Upper lobe of right lung (tissue), 1 donor: ENCODE results near the gene ADD1. TPM values are rescaled to one million over a fixed set of nuclear protein-coding genes. Genes with fewer than 3 reads are reported as not detected.
A peak's percentile ranks its signal among the peaks of the same experiment; 100 is the strongest.

Source experiments
- ATAC-seq: fragments of 200-7000 bp; cut with Tn5 transposase; one replicate; pipeline ENCODE4 v1.9.1; 2020; ENCODE audit warnings: mild to moderate bottlenecking, moderate library complexity
- DNase-seq: peaks from one replicate; pipeline ENCODE4 v3.0.0-alpha.2; 2020
- H3K27ac ChIP-seq: fragments of 200-600 bp; one replicate; pipeline ENCODE4 v1.8.0; 2022
- H3K27me3 ChIP-seq: fragments of 200-600 bp; one replicate; pipeline ENCODE4 v1.8.0; 2022; ENCODE audit warnings: mild to moderate bottlenecking
- H3K36me3 ChIP-seq: fragments of 200-600 bp; one replicate; pipeline ENCODE4 v1.8.0; 2022
- H3K4me1 ChIP-seq: fragments of 200-600 bp; one replicate; pipeline ENCODE4 v1.8.0; 2022
- H3K4me3 ChIP-seq: fragments of 200-600 bp; one replicate; pipeline ENCODE4 v1.8.0; 2022; ENCODE audit warnings: mild to moderate bottlenecking
- H3K9me3 ChIP-seq: fragments of 200-600 bp; one replicate; pipeline ENCODE4 v1.8.0; 2022
- CTCF ChIP-seq: fragments of 200-600 bp; IDR thresholded peaks from one replicate; pipeline ENCODE4 v1.8.0; 2022; ENCODE audit warnings: antibody characterized with exemption
- intact Hi-C: fragments of 100-400 bp; cut with DNase I; formaldehyde crosslinking; loops from one replicate; pipeline ENCODE4 v1.11.0; 2022
- total RNA-seq: library from RNA; stranded (reverse); fragmentation: NEBNext Ultra II Directional; extraction: Animal tissue kit (Norgen Biotek cat#: 25700); gene quantifications from one replicate; pipeline ENCODE4 v1.2.1, GENCODE V29; 2021
- donor health status: DM: no; HTN: yes; CAD: no; lungs with severe emphysema.

Gene ADD1
- total RNA-seq, 1 donor from 2014 or later = 286 TPM

- Histone ChIP-seq H3K4me1 (no peaks in the 10 kb centered on the region), H3K27me3 (no peaks in the 10 kb centered on the region), H3K9me3 (no peaks in the 10 kb centered on the region), H3K27ac (no peak overlapping the region), H3K4me3 (no peak overlapping the region), H3K36me3 (peaks cover 75% of the 10 kb centered on the region)
- no peak for ATAC-seq
- no peak for DNase-seq
- no peak for TF ChIP-seq CTCF
- intact Hi-C loops = no loop called here
Measured at GRCh38 chr4:2881431-2881830, 37.8 kb downstream of the ADD1 start.

- intact Hi-C loops = no loop called here
- Histone ChIP-seq H3K9me3 (no peaks in the 10 kb centered on the region), H3K27me3 (no peaks in the 10 kb centered on the region), H3K36me3 (peaks cover 76% of the 10 kb centered on the region), H3K4me1 (no peaks in the 10 kb centered on the region), H3K4me3 (no peak overlapping the region), H3K27ac (no peak overlapping the region)
- no peak for TF ChIP-seq CTCF
- ATAC-seq = no peak
- no peak for DNase-seq
Measured at GRCh38 chr4:2882341-2882740, 38.7 kb downstream of the ADD1 start.

- TF ChIP-seq CTCF = no peak
- peaks cover 78% of the 10 kb centered on the region for H3K36me3 ChIP-seq
- H3K4me3 ChIP-seq = no peak overlapping the region
- no peak overlapping the region for H3K27ac ChIP-seq
- H3K4me1 ChIP-seq = no peaks in the 10 kb centered on the region
- DNase-seq = no peak
- intact Hi-C loops = no loop called here
- H3K27me3 ChIP-seq = no peaks in the 10 kb centered on the region
- ATAC-seq = no peak
- no peaks in the 10 kb centered on the region for H3K9me3 ChIP-seq
Measured at GRCh38 chr4:2886161-2886560, 42.5 kb downstream of the ADD1 start.

- Histone ChIP-seq H3K27me3 (no peaks in the 10 kb centered on the region), H3K4me3 (no peak overlapping the region), H3K4me1 (no peaks in the 10 kb centered on the region), H3K27ac (no peak overlapping the region), H3K9me3 (no peaks in the 10 kb centered on the region), H3K36me3 (peaks cover 78% of the 10 kb centered on the region)
- ATAC-seq = no peak
- intact Hi-C loops = no loop called here
- no peak for TF ChIP-seq CTCF
- no peak for DNase-seq
Measured at GRCh38 chr4:2886622-2887021, 43.0 kb downstream of the ADD1 start.

- ATAC-seq = peak; percentile 55
- Histone ChIP-seq H3K27me3 (no peaks in the 10 kb centered on the region), H3K4me3 (no peak overlapping the region)
Measured at GRCh38 chr4:2887343-2887742, 43.7 kb downstream of the ADD1 start.

More at GRCh38 chr4:2887343-2887742, 43.7 kb downstream of the ADD1 start:
- no peaks in the 10 kb centered on the region for H3K4me1 ChIP-seq
- no peak for TF ChIP-seq CTCF
- no peak for DNase-seq
- intact Hi-C loops = no loop called here
- no peak overlapping the region for H3K27ac ChIP-seq
- no peaks in the 10 kb centered on the region for H3K9me3 ChIP-seq
- peaks cover 71% of the 10 kb centered on the region for H3K36me3 ChIP-seq
